Upper lobe of right lung (tissue), 1 donor: ENCODE data around the gene TMEM229B. TPM values are rescaled to one million over a fixed set of nuclear protein-coding genes. Genes with fewer than 3 reads are reported as not detected.

Source experiments
- ATAC-seq: fragments of 200-7000 bp; cut with Tn5 transposase; one replicate; pipeline ENCODE4 v1.9.1; 2020; ENCODE audit warnings: mild to moderate bottlenecking, moderate library complexity
- DNase-seq: peaks from one replicate; pipeline ENCODE4 v3.0.0-alpha.2; 2020
- H3K27ac ChIP-seq: fragments of 200-600 bp; one replicate; pipeline ENCODE4 v1.8.0; 2022
- H3K27me3 ChIP-seq: fragments of 200-600 bp; one replicate; pipeline ENCODE4 v1.8.0; 2022; ENCODE audit warnings: mild to moderate bottlenecking
- H3K36me3 ChIP-seq: fragments of 200-600 bp; one replicate; pipeline ENCODE4 v1.8.0; 2022
- H3K4me1 ChIP-seq: fragments of 200-600 bp; one replicate; pipeline ENCODE4 v1.8.0; 2022
- H3K4me3 ChIP-seq: fragments of 200-600 bp; one replicate; pipeline ENCODE4 v1.8.0; 2022; ENCODE audit warnings: mild to moderate bottlenecking
- H3K9me3 ChIP-seq: fragments of 200-600 bp; one replicate; pipeline ENCODE4 v1.8.0; 2022
- CTCF ChIP-seq: fragments of 200-600 bp; IDR thresholded peaks from one replicate; pipeline ENCODE4 v1.8.0; 2022; ENCODE audit warnings: antibody characterized with exemption
- intact Hi-C: fragments of 100-400 bp; cut with DNase I; formaldehyde crosslinking; loops from one replicate; pipeline ENCODE4 v1.11.0; 2022
- microRNA-seq: library from miRNA; unstranded; fragments of <30 nt; microRNA quantifications from one replicate; pipeline ENCODE4 v1.2.0, GENCODE V29; 2020; ENCODE audit warnings: borderline microRNAs expressed
- total RNA-seq: library from RNA; stranded (reverse); fragmentation: NEBNext Ultra II Directional; extraction: Animal tissue kit (Norgen Biotek cat#: 25700); gene quantifications from one replicate; pipeline ENCODE4 v1.2.1, GENCODE V29; 2021
- donor health status: DM: no; HTN: yes; CAD: no; lungs with severe emphysema.

The TMEM229B gene
- total RNA-seq, 1 donor from 2014 or later, result 5.4 TPM

DNA sequence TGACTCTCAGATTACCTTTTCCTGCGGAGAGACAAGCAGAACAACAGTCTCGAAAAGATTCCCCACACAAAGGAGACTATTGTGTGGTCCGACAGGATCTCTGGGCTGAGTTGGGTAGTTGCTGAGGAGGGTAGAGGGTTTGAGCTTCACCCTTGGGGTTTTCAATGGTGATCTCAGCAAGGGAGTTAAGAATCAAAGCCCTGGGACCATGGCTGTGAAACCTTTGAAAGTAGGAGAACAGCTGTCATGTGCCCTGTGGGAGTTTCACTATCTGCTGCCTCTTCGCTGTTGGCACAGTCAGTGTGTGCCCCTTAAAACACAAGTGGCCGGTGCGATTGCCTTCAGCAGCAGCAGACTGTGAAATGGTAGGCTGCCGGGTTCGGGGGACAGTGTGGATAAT, 62.4 kb downstream of the TMEM229B start:
- H3K27ac ChIP-seq, result no peak overlapping the region

GRCh38 chr14:67425608-67426007, 62.9 kb downstream of the TMEM229B start:
- intact Hi-C loops, result loop anchor here (5.0 kb wide), 1 partner anchor 152 kb away; no protein-coding TSS in a partner anchor
- no peak for ATAC-seq
- no peak overlapping the region for H3K27ac ChIP-seq
- H3K9me3 ChIP-seq, result no peaks in the 10 kb centered on the region
- H3K27me3 ChIP-seq, result peaks cover 7% of the 10 kb centered on the region
- TF ChIP-seq CTCF, result no peak
- H3K4me3 ChIP-seq, result no peak overlapping the region
- H3K4me1 ChIP-seq, result no peaks in the 10 kb centered on the region
- no peak for DNase-seq
- H3K36me3 ChIP-seq, result no peaks in the 10 kb centered on the region

More for the DNA sequence above, 62.4 kb downstream of the TMEM229B start:
- no peak overlapping the region for H3K4me3 ChIP-seq
- intact Hi-C loops, result loop anchor here (5.0 kb wide), 1 partner anchor 151 kb away; no protein-coding TSS in a partner anchor
- no peaks in the 10 kb centered on the region for H3K9me3 ChIP-seq
- no peak for TF ChIP-seq CTCF
- ATAC-seq (no peak), DNase-seq (no peak)
- H3K36me3 ChIP-seq, result no peaks in the 10 kb centered on the region
- H3K4me1 ChIP-seq, result no peaks in the 10 kb centered on the region
- peaks cover 7% of the 10 kb centered on the region for H3K27me3 ChIP-seq

GRCh38 chr14:67424539-67424938, 64.0 kb downstream of the TMEM229B start:
- Histone ChIP-seq H3K4me1 (no peaks in the 10 kb centered on the region), H3K36me3 (no peaks in the 10 kb centered on the region), H3K27me3 (peaks cover 7% of the 10 kb centered on the region), H3K27ac (no peak overlapping the region), H3K4me3 (no peak overlapping the region), H3K9me3 (no peaks in the 10 kb centered on the region)
- TF ChIP-seq CTCF, result no peak
- no peak for ATAC-seq
- intact Hi-C loops, result no loop called here
- DNase-seq, result no peak

- intact Hi-C loops, result no loop called here
- DNase-seq, result no peak
These were observed 65.1 kb downstream of the TMEM229B start for GRCh38 chr14:67423424-67423823.

DNA sequence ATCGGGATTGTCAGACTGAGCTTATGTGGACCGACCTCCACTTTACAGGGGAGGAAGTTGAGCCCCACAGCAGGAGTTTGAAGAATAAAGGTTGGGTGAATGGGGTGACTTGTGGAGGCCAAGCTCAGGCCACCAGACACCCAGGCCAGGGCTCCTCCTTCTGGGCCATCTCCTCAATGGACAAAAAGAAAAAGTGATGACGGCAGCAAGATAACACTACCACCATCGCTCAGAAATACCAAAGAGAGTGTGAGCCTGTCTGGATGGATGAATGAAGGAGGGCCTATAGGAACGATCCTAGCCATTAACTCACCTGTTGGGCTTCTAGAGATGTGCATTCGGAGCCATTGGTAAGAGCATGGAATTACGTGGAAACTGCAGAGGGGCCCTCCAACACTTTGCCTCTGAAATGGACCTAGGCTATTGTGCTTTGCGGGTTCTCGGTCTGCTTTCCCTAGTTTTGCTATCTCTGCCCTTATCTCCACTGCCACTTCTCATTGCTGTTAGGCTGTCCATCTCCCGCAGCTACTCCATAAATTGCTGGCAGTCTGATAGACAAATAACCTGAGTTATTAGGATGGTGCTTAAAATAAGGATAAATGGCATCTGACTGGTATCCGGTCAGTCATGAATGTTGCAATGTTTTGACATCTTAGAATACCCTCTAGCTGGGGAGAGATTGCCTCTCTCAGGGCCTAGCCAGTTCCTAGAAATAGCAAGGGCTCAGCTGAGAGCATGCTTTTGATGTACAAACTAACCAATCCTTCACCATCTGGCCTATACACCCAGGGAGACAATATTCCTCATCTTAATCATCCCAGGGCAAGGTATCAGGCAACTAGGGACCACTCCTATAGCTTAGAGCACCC, 66.9 kb downstream of the TMEM229B start:
- Histone ChIP-seq H3K4me3 (no peak overlapping the region), H3K36me3 (no peaks in the 10 kb centered on the region), H3K27ac (no peak overlapping the region), H3K9me3 (no peaks in the 10 kb centered on the region), H3K27me3 (peaks cover 7% of the 10 kb centered on the region), H3K4me1 (no peaks in the 10 kb centered on the region)
- TF ChIP-seq CTCF, result no peak
- intact Hi-C loops, result no loop called here
- ATAC-seq (no peak), DNase-seq (no peak)

More at GRCh38 chr14:67423424-67423823, 65.1 kb downstream of the TMEM229B start:
- Histone ChIP-seq H3K4me1 (no peaks in the 10 kb centered on the region), H3K36me3 (no peaks in the 10 kb centered on the region), H3K27me3 (peaks cover 7% of the 10 kb centered on the region), H3K4me3 (no peak overlapping the region), H3K27ac (no peak overlapping the region), H3K9me3 (no peaks in the 10 kb centered on the region)
- peak; percentile 55 for ATAC-seq
- TF ChIP-seq CTCF, result no peak

Small RNA genes lying within 50 kb of the gene (microRNA-seq; reads per million reads assigned to microRNA genes)
- gene MIR5694, result not detected

Other genes starting within 250 kb of the TMEM229B start
- 35.5 TPM for gene PALS1, start 247.3 kb downstream of the TMEM229B start, total RNA-seq
- 67.8 TPM for gene ATP6V1D, start 128.9 kb downstream of the TMEM229B start, total RNA-seq
- gene EIF2S1, start 128.4 kb downstream of the TMEM229B start, total RNA-seq, result 80.1 TPM
- 2.5 TPM for gene PLEK2, start 76.6 kb downstream of the TMEM229B start, total RNA-seq
- gene PLEKHH1, start 44.6 kb upstream of the TMEM229B start, total RNA-seq, result 2.3 TPM
- gene PIGH, start 111.5 kb upstream of the TMEM229B start, total RNA-seq, result 24.2 TPM
- gene ARG2, start 131.2 kb upstream of the TMEM229B start, total RNA-seq, result 2.0 TPM
- gene VTI1B, start 185.9 kb upstream of the TMEM229B start, total RNA-seq, result 122 TPM
- 58.4 TPM for gene RDH11, start 207.0 kb upstream of the TMEM229B start, total RNA-seq
- 0.20 TPM for gene RDH12, start 213.2 kb upstream of the TMEM229B start, total RNA-seq